ENCODE data around the gene SACM1L. TPM values are rescaled to one million over a fixed set of nuclear protein-coding genes. Genes with fewer than 3 reads are reported as not detected.

Gene SACM1L
- total RNA-seq = 27.1 and 30.4 TPM in 2 replicates

DNA sequence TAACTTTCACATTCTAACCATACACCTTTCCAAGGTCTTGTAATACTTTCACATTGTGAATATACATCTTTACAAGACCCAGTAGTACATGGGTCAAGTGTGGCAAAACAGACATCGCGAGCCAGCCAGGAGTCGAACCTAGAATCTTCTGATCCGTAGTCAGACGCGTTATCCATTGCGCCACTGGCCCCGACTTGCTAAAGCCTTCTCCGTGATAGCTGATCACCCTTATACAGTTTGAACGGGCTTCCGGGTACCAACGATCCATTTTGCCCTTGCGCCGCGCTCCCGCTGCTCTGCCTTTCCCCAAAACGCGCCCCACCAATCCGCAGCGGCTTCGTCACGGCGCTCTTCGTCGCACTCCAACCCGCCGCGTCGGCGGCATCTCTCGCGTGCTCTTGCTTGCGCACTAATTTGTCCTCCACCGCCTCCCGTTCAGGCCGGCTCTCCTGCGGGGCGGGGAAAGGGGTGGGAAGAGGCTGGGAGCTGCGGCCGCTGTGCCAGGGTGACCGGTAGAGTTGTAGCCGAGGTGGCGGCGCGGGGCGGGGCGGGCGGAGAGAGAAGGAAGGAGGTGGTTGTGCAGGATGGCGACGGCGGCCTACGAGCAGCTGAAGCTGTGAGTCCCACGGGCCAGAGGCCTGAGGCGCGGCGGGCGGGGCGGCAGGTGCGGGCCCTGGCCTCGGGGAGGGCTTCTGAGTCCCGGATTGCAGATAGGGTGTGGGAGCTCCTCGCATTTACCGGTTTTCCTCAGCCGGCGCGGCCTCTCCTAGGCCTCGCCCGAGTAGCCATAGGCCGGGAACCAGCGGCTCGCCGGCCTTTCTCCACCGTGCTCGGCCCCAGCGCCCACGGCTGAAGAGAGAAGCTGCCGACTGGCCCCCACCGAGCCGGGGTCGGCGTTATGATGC, at the start of gene SACM1L:
TSS of gene SACM1L (plus strand) at position 515 of the 905 bp plus-strand sequence. CDS start at position 585, 70 bp downstream.

Small RNAs within 50 kb of the gene (small RNA-seq; reads per million reads assigned to genes)
- gene RN7SL145P = not detected

Other genes starting within 250 kb of the SACM1L start
- 11.2 and 13.7 TPM in 2 replicates for gene LIMD1, start 94.6 kb upstream of the SACM1L start, total RNA-seq
- not detected in 2 replicates for gene SLC6A20, start 107.1 kb downstream of the SACM1L start, total RNA-seq
- gene LZTFL1, start 152.7 kb downstream of the SACM1L start, total RNA-seq = 20.4 and 22.8 TPM in 2 replicates
- gene CCR9, start 197.1 kb downstream of the SACM1L start, total RNA-seq = not detected in 2 replicates

All from placental epithelial cell (primary cell).